ENCODE measurements around the gene STAP2.

The STAP2 gene

DNA sequence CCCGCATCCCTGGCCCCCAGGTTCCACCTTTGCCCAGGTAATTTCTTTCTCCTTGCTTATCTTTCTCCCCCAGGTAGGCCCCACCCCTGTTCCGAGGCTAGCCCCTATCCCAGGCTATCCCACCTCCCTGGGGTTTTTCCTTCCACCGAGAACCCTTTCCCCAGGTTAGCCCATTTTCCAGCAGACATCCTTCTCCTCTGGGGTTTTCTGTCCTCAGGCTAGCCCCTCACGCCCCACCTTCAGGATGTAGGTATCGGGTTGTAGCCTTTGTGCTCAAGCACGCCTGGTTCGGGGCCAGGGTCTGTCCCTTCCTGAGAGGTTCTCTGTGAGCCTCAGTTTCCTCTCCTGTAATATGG, 33.4 kb downstream of the STAP2 start:
- H3K27ac ChIP-seq (ENCODE audit: low read depth, low read length, severe bottlenecking) = no peak overlapping the region
- H3K4me1 ChIP-seq (ENCODE audit: control insufficient read depth, insufficient read depth, low read length, poor library complexity, severe bottlenecking) = no peaks in the 10 kb centered on the region
- WGBS, 2 experiments (ENCODE audit: insufficient coverage in 2 of 2) = 90 to 98% methylated on average over 6 of the region's 7 CpGs
- peak overlapping the region; percentile 44 for H3K4me3 ChIP-seq (ENCODE audit: extremely low read depth, insufficient read depth, low read length, poor library complexity, severe bottlenecking)
- H3K9me3 ChIP-seq (ENCODE audit: control insufficient read depth, low read length) = no peaks in the 10 kb centered on the region
- H3K36me3 ChIP-seq (ENCODE audit: control insufficient read depth, insufficient read depth, low read length) = peaks cover 24% of the 10 kb centered on the region

DNA sequence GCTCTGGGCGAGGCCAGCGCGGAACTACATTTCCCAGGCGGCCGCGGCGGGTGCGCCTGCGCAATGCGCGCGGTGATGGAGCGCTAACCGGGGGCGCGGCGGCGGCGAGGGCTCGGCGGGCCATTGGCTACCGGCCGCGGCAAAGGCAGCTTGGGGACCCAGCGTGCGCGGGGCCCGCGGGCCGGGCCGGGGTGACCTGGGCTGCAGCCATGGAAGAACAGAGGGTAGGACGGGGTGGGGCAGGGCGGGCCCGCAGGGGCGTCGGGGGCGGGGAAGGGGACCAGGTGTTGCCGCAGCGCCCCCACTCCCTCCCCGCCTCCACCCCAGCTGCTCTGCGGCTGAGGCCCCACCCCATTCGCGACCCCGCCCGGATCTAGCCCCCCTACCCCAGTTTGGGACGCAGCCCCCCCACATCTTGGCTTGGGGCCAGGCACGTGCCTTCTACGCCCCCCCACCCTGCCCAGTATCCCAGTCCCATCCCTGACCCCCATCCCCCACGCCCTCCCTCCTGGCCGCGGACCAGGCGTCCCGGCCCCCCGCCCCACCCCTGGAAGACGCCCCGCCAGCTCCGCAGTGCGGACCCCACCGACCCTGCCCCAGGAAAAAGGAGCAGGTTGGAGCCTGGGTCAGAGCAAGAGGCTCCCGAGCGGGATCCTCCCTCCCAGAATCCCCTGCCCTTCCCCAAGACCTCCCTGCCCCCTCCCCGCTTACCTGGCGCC, 33.9 kb downstream of the STAP2 start, which contains the start of gene FSD1:
Gene FSD1, plus strand, starts transcription at position 61 of the 719 bp plus-strand sequence. Its CDS starts 149 bp downstream, at position 210.
- Histone ChIP-seq H3K4me3 (ENCODE audit: extremely low read depth, insufficient read depth, low read length, poor library complexity, severe bottlenecking) (peak within 1 kb of the TSS; percentile 44), H3K9me3 (ENCODE audit: control insufficient read depth, low read length) (no peaks in the 10 kb centered on the region), H3K27ac (ENCODE audit: low read depth, low read length, severe bottlenecking) (no peak within 1 kb of the TSS), H3K4me1 (ENCODE audit: control insufficient read depth, insufficient read depth, low read length, poor library complexity, severe bottlenecking) (no peaks in the 10 kb centered on the region), H3K36me3 (ENCODE audit: control insufficient read depth, insufficient read depth, low read length) (peaks cover 20% of the 10 kb centered on the region)
- WGBS, 2 experiments (ENCODE audit: insufficient coverage in 2 of 2) = 3% methylated on average over 23 of the region's 63 CpGs; no CpG with 5 or more reads in 1 of the 2 experiments

DNA sequence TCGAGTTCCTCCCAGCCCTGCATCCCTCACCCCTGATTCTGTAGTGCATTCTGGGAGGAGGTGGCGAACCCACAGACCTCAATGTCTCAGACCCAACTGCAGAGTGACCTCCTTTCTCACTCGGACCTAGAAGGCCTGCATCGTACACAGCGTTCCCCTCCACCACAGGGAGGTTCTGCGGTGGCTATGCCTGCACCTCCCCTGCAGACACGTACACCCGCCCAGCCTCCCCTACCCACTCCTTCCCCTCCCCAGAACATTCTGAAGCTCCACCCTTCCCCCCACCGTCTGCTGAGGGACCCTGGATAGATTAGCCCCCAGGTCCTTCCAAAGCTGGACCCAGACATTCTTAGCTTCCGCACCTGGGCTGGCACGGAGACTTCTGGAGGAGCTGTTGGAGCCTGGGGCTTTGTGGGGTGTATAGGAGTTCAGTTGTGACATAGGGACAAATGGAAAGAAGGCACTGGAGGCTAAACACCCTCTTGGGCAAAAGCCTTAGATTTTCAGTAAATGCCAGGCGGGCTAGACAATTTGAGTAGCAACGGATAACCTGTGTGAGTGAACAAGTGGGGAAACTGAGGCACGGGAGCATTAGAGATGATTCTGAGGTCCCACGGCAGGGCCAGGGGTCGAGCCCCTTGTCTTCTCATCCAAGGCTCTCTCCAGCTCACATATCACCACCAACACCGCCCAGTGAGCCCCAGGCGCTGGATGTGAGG, 34.6 kb downstream of the STAP2 start:
- 75 to 87% methylated on average over 12 to 13 of the region's 18 CpGs for WGBS, 2 experiments (ENCODE audit: insufficient coverage in 2 of 2)
- H3K36me3 ChIP-seq (ENCODE audit: control insufficient read depth, insufficient read depth, low read length) = peaks cover 14% of the 10 kb centered on the region
- H3K9me3 ChIP-seq (ENCODE audit: control insufficient read depth, low read length) = no peaks in the 10 kb centered on the region
- H3K27ac ChIP-seq (ENCODE audit: low read depth, low read length, severe bottlenecking) = no peak overlapping the region
- no peaks in the 10 kb centered on the region for H3K4me1 ChIP-seq (ENCODE audit: control insufficient read depth, insufficient read depth, low read length, poor library complexity, severe bottlenecking)
- peak overlapping the region; percentile 44 for H3K4me3 ChIP-seq (ENCODE audit: extremely low read depth, insufficient read depth, low read length, poor library complexity, severe bottlenecking)

DNA sequence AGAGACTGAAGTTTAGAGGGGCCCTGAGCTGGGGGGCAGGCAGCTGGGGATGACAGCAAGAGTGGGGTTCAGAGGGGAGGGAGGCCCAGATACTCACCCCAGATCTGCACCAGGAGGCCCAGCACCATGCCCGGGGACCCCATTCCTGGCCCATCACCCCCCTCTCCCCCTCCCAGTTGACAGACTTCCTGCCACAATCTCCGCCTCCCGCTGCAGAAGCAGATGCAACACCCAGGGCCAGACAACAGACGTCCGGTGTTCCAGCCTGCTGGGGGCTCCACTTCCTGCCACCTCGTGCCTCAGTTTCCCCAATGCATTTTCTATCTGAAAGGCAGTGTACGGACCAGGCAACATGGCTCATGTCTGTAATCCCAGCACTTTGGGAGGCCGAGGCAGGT, 36.4 kb downstream of the STAP2 start, which contains the start of gene TMIGD2:
Gene TMIGD2, minus strand, starts transcription at position 147 of the 398 bp plus-strand sequence. Its CDS starts 4 bp downstream, at position 143.
- Histone ChIP-seq H3K4me3 (ENCODE audit: extremely low read depth, insufficient read depth, low read length, poor library complexity, severe bottlenecking) (no peak within 1 kb of the TSS), H3K36me3 (ENCODE audit: control insufficient read depth, insufficient read depth, low read length) (peaks cover 7% of the 10 kb centered on the region), H3K27ac (ENCODE audit: low read depth, low read length, severe bottlenecking) (no peak within 1 kb of the TSS), H3K9me3 (ENCODE audit: control insufficient read depth, low read length) (no peaks in the 10 kb centered on the region), H3K4me1 (ENCODE audit: control insufficient read depth, insufficient read depth, low read length, poor library complexity, severe bottlenecking) (no peaks in the 10 kb centered on the region)
- WGBS, 2 experiments (ENCODE audit: insufficient coverage in 2 of 2) = 81 to 88% methylated on average over 7 of the region's 8 CpGs

DNA sequence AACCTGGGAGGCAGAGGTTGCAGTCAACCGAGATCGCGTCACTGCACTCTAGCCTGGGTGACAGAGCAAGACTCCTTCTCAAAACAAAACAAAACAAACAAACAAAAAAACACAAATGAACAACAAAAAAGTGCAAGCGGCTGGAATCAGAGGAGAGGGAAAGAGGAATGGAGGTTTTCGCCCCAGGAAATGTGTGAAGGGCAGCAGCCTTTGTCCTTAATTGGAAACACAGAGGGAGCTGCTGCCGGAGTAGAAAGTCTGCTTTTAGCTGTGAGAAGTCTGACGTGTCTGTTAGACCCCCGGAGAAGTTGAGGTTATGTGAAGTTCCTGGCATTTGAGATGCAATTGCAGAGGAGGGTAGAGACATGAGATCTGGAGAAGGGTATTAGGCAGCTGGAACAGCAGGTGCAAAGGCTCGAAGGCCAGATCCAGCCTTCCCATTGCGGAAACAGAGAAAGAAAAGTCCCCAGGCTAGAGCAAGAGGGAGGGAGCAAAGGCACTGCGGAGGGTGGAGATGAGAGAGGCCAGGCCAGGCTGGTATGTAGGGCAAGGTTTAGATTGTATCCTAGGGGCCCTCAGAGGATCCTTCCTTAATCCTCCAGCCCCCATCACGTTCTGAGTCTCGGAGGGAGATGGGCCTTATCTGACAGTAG, 36.9 kb downstream of the STAP2 start:
- H3K9me3 ChIP-seq (ENCODE audit: control insufficient read depth, low read length) = no peaks in the 10 kb centered on the region
- no peaks in the 10 kb centered on the region for H3K4me1 ChIP-seq (ENCODE audit: control insufficient read depth, insufficient read depth, low read length, poor library complexity, severe bottlenecking)
- no peak overlapping the region for H3K27ac ChIP-seq (ENCODE audit: low read depth, low read length, severe bottlenecking)
- 58 to 63% methylated on average over 5 to 9 of the region's 13 CpGs for WGBS, 2 experiments (ENCODE audit: insufficient coverage in 2 of 2)
- H3K4me3 ChIP-seq (ENCODE audit: extremely low read depth, insufficient read depth, low read length, poor library complexity, severe bottlenecking) = no peak overlapping the region
- peaks cover 1% of the 10 kb centered on the region for H3K36me3 ChIP-seq (ENCODE audit: control insufficient read depth, insufficient read depth, low read length)

DNA sequence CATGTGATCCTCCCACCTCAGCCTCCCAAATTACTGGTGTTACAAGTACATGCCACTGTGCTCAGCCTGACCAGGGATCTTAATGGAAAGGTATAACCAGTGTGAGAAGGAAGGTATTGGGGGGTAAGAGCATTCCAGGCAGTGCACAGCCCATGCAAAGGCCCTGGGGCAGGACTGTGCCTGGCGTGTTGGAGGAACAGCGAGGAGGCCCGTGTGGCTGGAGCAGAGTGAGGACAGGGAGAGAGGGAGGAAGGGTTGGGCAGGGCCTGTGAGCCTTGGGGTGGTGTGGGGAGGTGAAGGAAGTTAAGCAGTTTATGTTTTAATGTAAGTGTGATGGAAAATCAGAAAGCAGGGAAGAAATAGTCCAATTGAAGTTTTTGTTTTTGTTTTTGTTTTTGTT, 38.0 kb downstream of the STAP2 start:
- Histone ChIP-seq H3K36me3 (ENCODE audit: control insufficient read depth, insufficient read depth, low read length) (no peaks in the 10 kb centered on the region), H3K9me3 (ENCODE audit: control insufficient read depth, low read length) (no peaks in the 10 kb centered on the region), H3K4me3 (ENCODE audit: extremely low read depth, insufficient read depth, low read length, poor library complexity, severe bottlenecking) (no peak overlapping the region), H3K4me1 (ENCODE audit: control insufficient read depth, insufficient read depth, low read length, poor library complexity, severe bottlenecking) (no peaks in the 10 kb centered on the region), H3K27ac (ENCODE audit: low read depth, low read length, severe bottlenecking) (no peak overlapping the region)
- WGBS, 2 experiments (ENCODE audit: insufficient coverage in 2 of 2) = 81 to 95% methylated on average over 3 of the region's 3 CpGs

DNA sequence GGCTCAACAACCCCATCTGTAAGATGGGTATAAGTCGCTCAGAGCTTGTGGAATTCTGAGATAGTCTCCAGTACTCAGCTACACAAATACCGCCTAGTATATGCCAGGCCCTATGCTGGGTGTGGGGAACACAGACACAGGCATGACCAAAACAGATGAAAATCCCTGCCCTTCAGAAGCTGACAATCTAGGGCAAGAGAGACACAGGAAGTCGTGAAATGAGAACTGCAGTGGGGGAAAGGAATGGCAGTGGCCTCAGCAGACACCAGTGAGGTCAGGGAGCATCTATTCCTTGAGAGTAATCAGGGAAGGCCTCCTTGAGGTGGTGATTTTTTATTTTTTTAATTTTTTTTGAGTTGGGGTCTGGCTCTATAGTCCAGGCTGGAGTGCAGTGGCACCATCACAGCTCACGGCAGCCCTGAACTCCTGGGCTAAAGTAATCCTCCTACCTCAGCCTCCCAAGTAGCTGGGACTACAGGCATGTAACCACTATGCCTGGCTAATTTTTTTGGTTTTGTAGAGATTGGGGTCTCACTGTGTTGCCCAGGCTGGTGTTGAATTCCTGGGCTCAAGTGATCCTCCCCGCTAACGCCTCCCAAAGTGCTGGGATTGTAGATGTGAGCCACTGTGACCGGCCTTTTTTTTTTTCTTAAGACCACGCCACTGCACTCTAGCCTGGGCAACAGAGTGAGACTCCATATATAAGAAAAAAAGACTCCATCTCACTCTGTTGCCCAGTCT, 39.6 kb downstream of the STAP2 start:
- H3K4me3 ChIP-seq (ENCODE audit: extremely low read depth, insufficient read depth, low read length, poor library complexity, severe bottlenecking) = no peak overlapping the region
- no peaks in the 10 kb centered on the region for H3K36me3 ChIP-seq (ENCODE audit: control insufficient read depth, insufficient read depth, low read length)
- no peak overlapping the region for H3K27ac ChIP-seq (ENCODE audit: low read depth, low read length, severe bottlenecking)
- no peaks in the 10 kb centered on the region for H3K4me1 ChIP-seq (ENCODE audit: control insufficient read depth, insufficient read depth, low read length, poor library complexity, severe bottlenecking)
- 92 to 95% methylated on average over 5 to 7 of the region's 8 CpGs for WGBS, 2 experiments (ENCODE audit: insufficient coverage in 2 of 2)
- no peaks in the 10 kb centered on the region for H3K9me3 ChIP-seq (ENCODE audit: control insufficient read depth, low read length)

DNA sequence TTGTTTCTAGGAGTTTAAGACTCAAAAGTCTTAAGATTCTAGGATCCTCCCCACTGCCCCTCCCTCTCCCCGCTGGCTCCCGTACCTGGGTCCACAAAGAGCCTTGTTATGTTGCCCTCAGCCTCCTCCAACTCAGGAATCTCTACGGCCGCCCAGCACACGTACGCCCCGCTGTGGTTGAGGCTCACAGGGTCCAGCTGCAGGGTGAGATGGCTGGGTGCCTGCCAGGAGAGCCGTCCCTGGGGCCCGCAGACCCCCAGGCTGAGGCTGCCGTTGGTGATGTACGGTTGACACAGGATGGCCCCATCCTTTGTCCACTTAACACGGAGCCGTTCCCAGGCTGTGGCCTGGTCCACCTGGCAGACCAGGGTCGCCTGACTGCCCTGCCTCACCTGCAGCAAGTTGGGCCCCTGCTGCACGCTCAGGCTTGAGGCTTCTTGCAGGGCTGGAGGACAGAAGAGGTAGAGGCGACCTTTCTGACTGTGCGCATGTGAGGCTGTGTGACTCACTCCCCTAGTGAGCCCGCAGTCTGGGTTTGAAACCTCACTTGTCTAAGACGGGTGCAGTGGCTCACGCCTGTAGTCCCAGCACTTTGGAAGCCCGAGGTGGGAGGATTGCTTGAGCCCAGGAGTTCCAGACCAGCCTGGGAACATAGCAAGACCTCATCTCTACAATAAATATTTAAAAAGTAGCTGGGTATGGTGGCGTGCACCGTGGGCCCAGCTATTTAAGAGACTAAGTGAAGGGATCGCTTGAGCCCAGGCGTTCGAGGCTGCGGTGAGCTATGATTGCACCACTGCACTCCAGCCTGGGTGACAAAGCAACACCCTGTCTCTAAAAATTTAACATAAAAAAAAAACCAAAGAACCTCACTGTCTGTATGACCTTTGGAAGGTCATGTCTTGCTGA, 40.5 kb downstream of the STAP2 start:
- Histone ChIP-seq H3K4me1 (ENCODE audit: control insufficient read depth, insufficient read depth, low read length, poor library complexity, severe bottlenecking) (no peaks in the 10 kb centered on the region), H3K36me3 (ENCODE audit: control insufficient read depth, insufficient read depth, low read length) (no peaks in the 10 kb centered on the region), H3K27ac (ENCODE audit: low read depth, low read length, severe bottlenecking) (no peak overlapping the region), H3K4me3 (ENCODE audit: extremely low read depth, insufficient read depth, low read length, poor library complexity, severe bottlenecking) (no peak overlapping the region), H3K9me3 (ENCODE audit: control insufficient read depth, low read length) (no peaks in the 10 kb centered on the region)
- 81 to 87% methylated on average over 16 to 19 of the region's 27 CpGs for WGBS, 2 experiments (ENCODE audit: insufficient coverage in 2 of 2)

DNA sequence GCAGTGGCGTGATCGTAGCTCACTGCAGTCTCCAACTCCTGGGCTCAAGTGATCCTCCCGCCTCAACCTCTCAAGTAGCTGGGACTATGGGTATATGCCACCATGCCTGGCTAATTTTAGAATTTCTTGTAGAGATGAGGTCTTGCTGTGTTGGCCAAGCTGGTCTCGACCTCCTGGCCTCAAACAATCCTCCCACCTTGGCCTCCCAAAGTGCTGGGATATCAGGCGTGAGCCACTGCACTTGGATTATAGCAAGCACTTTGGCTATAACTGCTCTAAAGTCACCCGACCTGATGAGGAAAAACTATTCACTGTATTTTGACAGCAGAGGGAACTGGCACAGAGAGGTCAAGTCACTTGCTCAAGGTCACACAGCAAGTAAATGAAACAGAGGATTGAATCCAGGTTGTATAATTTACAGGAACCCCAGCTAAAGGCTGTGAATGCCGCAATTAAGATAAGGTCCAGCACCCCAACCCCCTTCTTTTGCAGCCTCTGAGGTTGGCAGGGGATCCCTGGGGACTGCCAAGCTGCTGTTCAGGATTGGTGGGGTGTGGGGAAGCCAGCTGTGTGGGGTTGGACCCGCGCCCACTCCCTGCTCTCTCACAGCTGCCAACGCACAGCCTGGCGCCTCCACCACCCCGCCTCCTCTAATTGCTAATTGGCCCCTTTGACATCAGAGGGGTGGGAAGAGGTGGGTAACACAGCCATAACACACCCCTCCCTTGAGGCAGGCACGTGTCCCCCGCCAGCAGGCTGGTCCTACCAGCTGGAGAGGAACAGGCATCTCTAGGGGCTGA, 42.5 kb downstream of the STAP2 start:
- Histone ChIP-seq H3K36me3 (ENCODE audit: control insufficient read depth, insufficient read depth, low read length) (no peaks in the 10 kb centered on the region), H3K27ac (ENCODE audit: low read depth, low read length, severe bottlenecking) (no peak overlapping the region), H3K4me3 (ENCODE audit: extremely low read depth, insufficient read depth, low read length, poor library complexity, severe bottlenecking) (no peak overlapping the region), H3K4me1 (ENCODE audit: control insufficient read depth, insufficient read depth, low read length, poor library complexity, severe bottlenecking) (no peaks in the 10 kb centered on the region), H3K9me3 (ENCODE audit: control insufficient read depth, low read length) (no peaks in the 10 kb centered on the region)
- 76 to 83% methylated on average over 8 of the region's 14 CpGs for WGBS, 2 experiments (ENCODE audit: insufficient coverage in 2 of 2)

Measured in mesodermal cell (in vitro differentiated cells).